Measurements from ENCODE around the gene NOTCH3.

The NOTCH3 gene

GRCh38 chr19:15161028-15161984 is 39.5 kb downstream of the NOTCH3 start:
- peak; percentile 43 for DNase-seq (ENCODE audit: low read depth)

- DNase-seq (ENCODE audit: low read depth) = peak; percentile 32
Observed at GRCh38 chr19:15159251-15159650, 41.5 kb downstream of the NOTCH3 start.

GRCh38 chr19:15156391-15156790 is 44.4 kb downstream of the NOTCH3 start:
- no peak for DNase-seq (ENCODE audit: low read depth)

- no peak for DNase-seq (ENCODE audit: low read depth)
Observed at GRCh38 chr19:15155296-15155695, 45.5 kb downstream of the NOTCH3 start.

- DNase-seq (ENCODE audit: low read depth) = peak; percentile 43
Observed at GRCh38 chr19:15154002-15154612, 46.7 kb downstream of the NOTCH3 start.

GRCh38 chr19:15149737-15150136 is 51.1 kb downstream of the NOTCH3 start:
- no peak for DNase-seq (ENCODE audit: low read depth)

- no peak for DNase-seq (ENCODE audit: low read depth)
Observed at GRCh38 chr19:15147090-15147489, 53.7 kb downstream of the NOTCH3 start.

GRCh38 chr19:15144046-15144646 is 56.6 kb downstream of the NOTCH3 start:
- no peak for DNase-seq (ENCODE audit: low read depth)

- DNase-seq (ENCODE audit: low read depth) = no peak
Observed at GRCh38 chr19:15142313-15142712, 58.5 kb downstream of the NOTCH3 start.

GRCh38 chr19:15141143-15141542 is 59.7 kb downstream of the NOTCH3 start:
- DNase-seq (ENCODE audit: low read depth) = no peak

GRCh38 chr19:15138427-15138826 is 62.4 kb downstream of the NOTCH3 start:
- DNase-seq (ENCODE audit: low read depth) = no peak

- peak; percentile 34 for DNase-seq (ENCODE audit: low read depth)
Observed at GRCh38 chr19:15137777-15138176, 63.0 kb downstream of the NOTCH3 start.

GRCh38 chr19:15136234-15136954 is 64.4 kb downstream of the NOTCH3 start:
- peak; percentile 67 for DNase-seq (ENCODE audit: low read depth)

GRCh38 chr19:15129856-15130585 is 70.8 kb downstream of the NOTCH3 start:
- DNase-seq (ENCODE audit: low read depth) = no peak

- DNase-seq (ENCODE audit: low read depth) = no peak
Observed at GRCh38 chr19:15128162-15128770, 72.5 kb downstream of the NOTCH3 start.

- DNase-seq (ENCODE audit: low read depth) = peak; percentile 74
Observed at GRCh38 chr19:15126131-15126910, 74.5 kb downstream of the NOTCH3 start.

GRCh38 chr19:15125232-15126067 is 75.3 kb downstream of the NOTCH3 start:
- DNase-seq (ENCODE audit: low read depth) = peak; percentile 96

GRCh38 chr19:15124572-15125231 is 76.1 kb downstream of the NOTCH3 start:
- DNase-seq (ENCODE audit: low read depth) = no peak

- DNase-seq (ENCODE audit: low read depth) = peak; percentile 29
Observed at GRCh38 chr19:15123900-15124299, 76.9 kb downstream of the NOTCH3 start.
